ENCODE data around the gene DLG2. TPM values are rescaled to one million over a fixed set of nuclear protein-coding genes. Genes with fewer than 3 reads are reported as not detected.
"Not testable (repeated sequence)": the region's sequence is repeated elsewhere in the genome, so short reads cannot be mapped to it uniquely, and the experiment has no call there.

The DLG2 gene
- polyA plus RNA-seq, 1 experiment: 0.68 TPM

- no peak for DNase-seq (ENCODE audit: low read depth, low spot score)
- H3K4me3 ChIP-seq (ENCODE audit: low read depth, low read length): no peak overlapping the region
- ChIA-PET POLR2A (no interaction called here), CTCF (no interaction called here)
- H3K9me3 ChIP-seq (ENCODE audit: control insufficient read depth, insufficient read depth, low read length): peaks cover 14% of the 10 kb centered on the region
- no peak overlapping the region for H3K27ac ChIP-seq (ENCODE audit: low read depth, low read length)
- H3K27me3 ChIP-seq (ENCODE audit: control insufficient read depth, insufficient read depth, low read length): no peaks in the 10 kb centered on the region
- no peak for TF ChIP-seq CTCF (IDR thresholded peaks at IDR 0.05; ENCODE audit: low read depth, low read length)
These were observed 599.8 kb downstream of the DLG2 start for GRCh38 chr11:85027346-85027745.

- ChIA-PET POLR2A (interaction anchor here (0.6 kb wide), 1 partner anchor 12 kb away, joined by 3 read pairs; no protein-coding TSS in a partner anchor), CTCF (no interaction called here)
- no peak for DNase-seq (ENCODE audit: low read depth, low spot score)
- no peak for TF ChIP-seq CTCF (IDR thresholded peaks at IDR 0.05; ENCODE audit: low read depth, low read length)
- H3K27me3 ChIP-seq (ENCODE audit: control insufficient read depth, insufficient read depth, low read length): peaks cover 3% of the 10 kb centered on the region
- H3K27ac ChIP-seq (ENCODE audit: low read depth, low read length): no peak overlapping the region
- H3K4me3 ChIP-seq (ENCODE audit: low read depth, low read length): no peak overlapping the region
- no peaks in the 10 kb centered on the region for H3K9me3 ChIP-seq (ENCODE audit: control insufficient read depth, insufficient read depth, low read length)
These were observed 606.1 kb downstream of the DLG2 start for GRCh38 chr11:85021058-85021457.

- Histone ChIP-seq H3K27ac (ENCODE audit: low read depth, low read length) (no peak overlapping the region), H3K9me3 (ENCODE audit: control insufficient read depth, insufficient read depth, low read length) (no peaks in the 10 kb centered on the region), H3K27me3 (ENCODE audit: control insufficient read depth, insufficient read depth, low read length) (no peaks in the 10 kb centered on the region), H3K4me3 (ENCODE audit: low read depth, low read length) (no peak overlapping the region)
- DNase-seq (ENCODE audit: low read depth, low spot score): no peak
- ChIA-PET CTCF (interaction anchor here (1.2 to 1.3 kb wide), 2 partner anchors 18 to 213 kb away, joined by 3 to 5 read pairs; no protein-coding TSS in a partner anchor), POLR2A (no interaction called here)
- TF ChIP-seq CTCF (IDR thresholded peaks at IDR 0.05; ENCODE audit: low read depth, low read length): peak; percentile 33; the same call in 1 of the 2 replicates
These were observed 633.8 kb downstream of the DLG2 start for GRCh38 chr11:84993386-84993785.

- TF ChIP-seq CTCF (IDR thresholded peaks at IDR 0.05; ENCODE audit: low read depth, low read length): no peak
- no peak for DNase-seq (ENCODE audit: low read depth, low spot score)
- no peaks in the 10 kb centered on the region for H3K27me3 ChIP-seq (ENCODE audit: control insufficient read depth, insufficient read depth, low read length)
- H3K4me3 ChIP-seq (ENCODE audit: low read depth, low read length): no peak overlapping the region
- ChIA-PET POLR2A (no interaction called here), CTCF (no interaction called here)
- H3K9me3 ChIP-seq (ENCODE audit: control insufficient read depth, insufficient read depth, low read length): no peaks in the 10 kb centered on the region; the same call in 1 of the 2 replicates
- no peak overlapping the region for H3K27ac ChIP-seq (ENCODE audit: low read depth, low read length)
These were observed 637.0 kb downstream of the DLG2 start for GRCh38 chr11:84990141-84990540.

- H3K27me3 ChIP-seq (ENCODE audit: control insufficient read depth, insufficient read depth, low read length); H3K4me3 ChIP-seq (ENCODE audit: low read depth, low read length); CTCF ChIA-PET; H3K9me3 ChIP-seq (ENCODE audit: control insufficient read depth, insufficient read depth, low read length); POLR2A ChIA-PET; H3K27ac ChIP-seq (ENCODE audit: low read depth, low read length); DNase-seq (ENCODE audit: low read depth, low spot score): not testable (repeated sequence)
These were observed 639.4 kb downstream of the DLG2 start for GRCh38 chr11:84987686-84988187.
